Activated T-helper 1 cell treated with anti-CD3 and anti-CD28 coated beads, Interleukin-12 subunit alpha, Interleukin-12 subunit beta, Interleukin-2, Interleukin-4 antibody, amounts not matched to agents 30 ng/mL and 10 ng/mL and 1 ng/mL, durations not matched to agents 14 hours and 24 hours and 36 hours (primary cell): Measurements from ENCODE around the gene ESPN. TPM values are rescaled to one million over a fixed set of nuclear protein-coding genes. Genes with fewer than 3 reads are reported as not detected.

Source experiments
- DNase-seq: peaks from one replicate; pipeline ENCODE4 v3.0.0; 2021; ENCODE audit warnings: low spot score
- H3K27ac Mint-ChIP-seq: one replicate; pipeline ENCODE4 v1.8.0; 2021; ENCODE audit warnings: mild to moderate bottlenecking, mixed read lengths
- H3K27me3 Mint-ChIP-seq: one replicate; pipeline ENCODE4 v1.8.0; 2022; ENCODE audit warnings: mild to moderate bottlenecking, moderate library complexity, mixed read lengths; ENCODE audit not compliant: insufficient read depth
- H3K36me3 Mint-ChIP-seq: one replicate; pipeline ENCODE4 v1.8.0; 2021; ENCODE audit warnings: low read depth, mixed read lengths
- H3K4me1 Mint-ChIP-seq: one replicate; pipeline ENCODE4 v1.8.0; 2021; ENCODE audit warnings: low read depth, mixed read lengths
- H3K4me3 Mint-ChIP-seq: one replicate; pipeline ENCODE4 v1.8.0; 2021; ENCODE audit warnings: mild to moderate bottlenecking, moderate library complexity, mixed read lengths
- H3K9me3 Mint-ChIP-seq: one replicate; pipeline ENCODE4 v1.8.0; 2021; ENCODE audit warnings: mixed read lengths
- intact Hi-C: fragments of 100-400 bp; cut with micrococcal nuclease; formaldehyde crosslinking; loops from one replicate; pipeline ENCODE4 v1.15.1; 2024
- total RNA-seq: library from RNA; stranded (reverse); gene quantifications from 2 replicates; pipeline ENCODE4 v1.2.3, GENCODE V29; 2022

The ESPN gene
- total RNA-seq, 1 donor from 2014 or later: 1.2 TPM

- no peak for DNase-seq
- H3K4me3 Mint-ChIP-seq: peak overlapping the region; percentile 75
- H3K27me3 Mint-ChIP-seq: peaks cover 10% of the 10 kb centered on the region
- peak overlapping the region; percentile 84 for H3K27ac Mint-ChIP-seq
- H3K4me1 Mint-ChIP-seq: peaks cover 45% of the 10 kb centered on the region
- H3K9me3 Mint-ChIP-seq: no peaks in the 10 kb centered on the region
- intact Hi-C loops: loop anchor here (2.0 to 5.0 kb wide), 3 partner anchors 14 to 214 kb away; partner anchors contain the start of gene GPR153
- peaks cover 37% of the 10 kb centered on the region for H3K36me3 Mint-ChIP-seq
Observed at GRCh38 chr1:6461051-6461530, 36.5 kb downstream of the ESPN start.

GRCh38 chr1:6461538-6462411, 37.2 kb downstream of the ESPN start:
- peaks cover 45% of the 10 kb centered on the region for H3K4me1 Mint-ChIP-seq
- intact Hi-C loops: loop anchor here (2.0 to 5.0 kb wide), 3 partner anchors 13 to 214 kb away; partner anchors contain the start of gene GPR153
- H3K27me3 Mint-ChIP-seq: peaks cover 6% of the 10 kb centered on the region
- peak overlapping the region; percentile 57 for H3K4me3 Mint-ChIP-seq
- peak overlapping the region; percentile 87 for H3K27ac Mint-ChIP-seq
- DNase-seq: no peak
- H3K36me3 Mint-ChIP-seq: peaks cover 36% of the 10 kb centered on the region
- H3K9me3 Mint-ChIP-seq: no peaks in the 10 kb centered on the region

GRCh38 chr1:6462412-6463119, 38.0 kb downstream of the ESPN start:
- Mint-ChIP-seq H3K27ac (peak overlapping the region; percentile 87), H3K4me3 (peak overlapping the region; percentile 57), H3K27me3 (no peaks in the 10 kb centered on the region), H3K36me3 (peaks cover 34% of the 10 kb centered on the region), H3K4me1 (peaks cover 45% of the 10 kb centered on the region), H3K9me3 (no peaks in the 10 kb centered on the region)
- DNase-seq: no peak
- intact Hi-C loops: loop anchor here (5.0 kb wide), 2 partner anchors 200 to 215 kb away; partner anchors contain the start of gene GPR153

GRCh38 chr1:6463120-6463412, 38.5 kb downstream of the ESPN start:
- Mint-ChIP-seq H3K9me3 (no peaks in the 10 kb centered on the region), H3K36me3 (peaks cover 34% of the 10 kb centered on the region), H3K27me3 (no peaks in the 10 kb centered on the region), H3K4me1 (peaks cover 45% of the 10 kb centered on the region), H3K27ac (peak overlapping the region; percentile 73), H3K4me3 (peak overlapping the region; percentile 57)
- intact Hi-C loops: loop anchor here (5.0 kb wide), 2 partner anchors 201 to 216 kb away; partner anchors contain the start of gene GPR153
- no peak for DNase-seq

GRCh38 chr1:6464514-6464836, 39.9 kb downstream of the ESPN start:
- no peak for DNase-seq
- Mint-ChIP-seq H3K4me1 (peaks cover 41% of the 10 kb centered on the region), H3K36me3 (peaks cover 34% of the 10 kb centered on the region), H3K9me3 (no peaks in the 10 kb centered on the region), H3K27me3 (no peaks in the 10 kb centered on the region), H3K4me3 (peak overlapping the region; percentile 99), H3K27ac (peak overlapping the region; percentile 91)
- intact Hi-C loops: loop anchor here (2.0 to 5.0 kb wide), 4 partner anchors 16 to 217 kb away; partner anchors contain the start of gene GPR153

- Mint-ChIP-seq H3K9me3 (no peaks in the 10 kb centered on the region), H3K27me3 (no peaks in the 10 kb centered on the region), H3K27ac (peak overlapping the region; percentile 91), H3K4me1 (peaks cover 38% of the 10 kb centered on the region), H3K36me3 (peaks cover 34% of the 10 kb centered on the region), H3K4me3 (peak overlapping the region; percentile 99)
- intact Hi-C loops: loop anchor here (2.0 to 5.0 kb wide), 5 partner anchors 16 to 438 kb away; partner anchors contain the start of gene GPR153
- DNase-seq: no peak
Observed at GRCh38 chr1:6464915-6465314, 40.3 kb downstream of the ESPN start.

- peak overlapping the region; percentile 84 for H3K27ac Mint-ChIP-seq
- no peaks in the 10 kb centered on the region for H3K9me3 Mint-ChIP-seq
- no peak for DNase-seq
- no peaks in the 10 kb centered on the region for H3K27me3 Mint-ChIP-seq
- peaks cover 34% of the 10 kb centered on the region for H3K36me3 Mint-ChIP-seq
- peaks cover 32% of the 10 kb centered on the region for H3K4me1 Mint-ChIP-seq
- intact Hi-C loops: loop anchor here (1.0 to 5.0 kb wide), 4 partner anchors 10 to 438 kb away; no protein-coding TSS in a partner anchor
- peak overlapping the region; percentile 99 for H3K4me3 Mint-ChIP-seq
Observed at GRCh38 chr1:6465461-6466005, 41.0 kb downstream of the ESPN start.

GRCh38 chr1:6466023-6466422, 41.4 kb downstream of the ESPN start, which contains the start of gene TNFRSF25:
Gene TNFRSF25 (minus strand): TSS chr1:6466173. CDS start chr1:6466107, 66 bp downstream.
- intact Hi-C loops: loop anchor here (1.0 to 5.0 kb wide), 2 partner anchors 9 to 439 kb away; no protein-coding TSS in a partner anchor
- H3K27me3 Mint-ChIP-seq: no peaks in the 10 kb centered on the region
- no peaks in the 10 kb centered on the region for H3K9me3 Mint-ChIP-seq
- H3K36me3 Mint-ChIP-seq: peaks cover 29% of the 10 kb centered on the region
- H3K4me1 Mint-ChIP-seq: peaks cover 27% of the 10 kb centered on the region
- H3K4me3 Mint-ChIP-seq: peak within 1 kb of the TSS; percentile 99
- peak within 1 kb of the TSS; percentile 84 for H3K27ac Mint-ChIP-seq
- peak; percentile 71 for DNase-seq

GRCh38 chr1:6466751-6467150, 42.2 kb downstream of the ESPN start:
- no peak for DNase-seq
- H3K27ac Mint-ChIP-seq: peak overlapping the region; percentile 18

GRCh38 chr1:6467224-6467623, 42.6 kb downstream of the ESPN start:
- intact Hi-C loops: loop anchor here (5.0 kb wide), 1 partner anchor 440 kb away; no protein-coding TSS in a partner anchor
- H3K27ac Mint-ChIP-seq: no peak overlapping the region

More at GRCh38 chr1:6466751-6467150, 42.2 kb downstream of the ESPN start:
- H3K9me3 Mint-ChIP-seq: no peaks in the 10 kb centered on the region
- intact Hi-C loops: loop anchor here (1.0 to 5.0 kb wide), 2 partner anchors 9 to 439 kb away; no protein-coding TSS in a partner anchor
- peak overlapping the region; percentile 99 for H3K4me3 Mint-ChIP-seq
- H3K27me3 Mint-ChIP-seq: no peaks in the 10 kb centered on the region
- H3K4me1 Mint-ChIP-seq: peaks cover 25% of the 10 kb centered on the region
- H3K36me3 Mint-ChIP-seq: peaks cover 24% of the 10 kb centered on the region

GRCh38 chr1:6467744-6468688, 43.4 kb downstream of the ESPN start:
- H3K27me3 Mint-ChIP-seq: no peaks in the 10 kb centered on the region
- no peaks in the 10 kb centered on the region for H3K9me3 Mint-ChIP-seq
- no peak for DNase-seq
- intact Hi-C loops: loop anchor here (5.0 kb wide), 1 partner anchor 441 kb away; no protein-coding TSS in a partner anchor
- H3K36me3 Mint-ChIP-seq: peaks cover 12% of the 10 kb centered on the region
- H3K4me3 Mint-ChIP-seq: peak overlapping the region; percentile 15
- peaks cover 15% of the 10 kb centered on the region for H3K4me1 Mint-ChIP-seq
- no peak overlapping the region for H3K27ac Mint-ChIP-seq

More at GRCh38 chr1:6467224-6467623, 42.6 kb downstream of the ESPN start:
- Mint-ChIP-seq H3K4me1 (peaks cover 23% of the 10 kb centered on the region), H3K27me3 (no peaks in the 10 kb centered on the region), H3K36me3 (peaks cover 20% of the 10 kb centered on the region), H3K9me3 (no peaks in the 10 kb centered on the region), H3K4me3 (peak overlapping the region; percentile 99)
- DNase-seq: no peak
